Keratinocyte (primary cell): Measurements from ENCODE around the gene C3orf20. TPM values are rescaled to one million over a fixed set of nuclear protein-coding genes. Genes with fewer than 3 reads are reported as not detected.

Experiments
- DNase-seq: peaks from one replicate; pipeline ENCODE4 v3.0.0-alpha.2; 2011; ENCODE audit warnings: low read depth, missing footprints, low spot score
- FAIRE-seq: peaks from 2 replicates; lab custom pipeline; 2011; peaks lifted over from hg19 to GRCh38; lab: Jason Lieb, UNC
- H2AFZ ChIP-seq: 2 replicates; pipeline ENCODE4 v1.6.0; 2012; ENCODE audit warnings: low read length, control low read depth, inconsistent platforms; ENCODE audit not compliant: control insufficient read depth
- H3K27ac ChIP-seq: 2 replicates; pipeline ENCODE4 v1.5.1; 2011; ENCODE audit warnings: low read length; ENCODE audit not compliant: control insufficient read depth, insufficient read depth
- H3K27me3 ChIP-seq: 3 replicates; pipeline ENCODE4 v1.6.0; 2011; ENCODE audit warnings: low read length; ENCODE audit not compliant: control insufficient read depth, insufficient read depth; ENCODE audit errors: extremely low read depth
- H3K36me3 ChIP-seq, 2 experiments: 2 replicates in 1 of 2; 3 replicates in 1 of 2; pipeline ENCODE4 v1.5.1; 2011; ENCODE audit warnings: low read length in 2 of 2, mild to moderate bottlenecking in 1 of 2; ENCODE audit not compliant: control insufficient read depth in 2 of 2, insufficient read depth in 2 of 2; ENCODE audit errors: extremely low read depth in 1 of 2
- H3K4me1 ChIP-seq: 3 replicates; pipeline ENCODE4 v1.5.1; 2011; ENCODE audit warnings: low read length; ENCODE audit not compliant: control insufficient read depth, insufficient read depth; ENCODE audit errors: extremely low read depth
- H3K4me2 ChIP-seq: 3 replicates; pipeline ENCODE4 v1.6.0; 2011; ENCODE audit warnings: low read depth, low read length; ENCODE audit not compliant: control insufficient read depth, insufficient read depth; ENCODE audit errors: extremely low read depth
- H3K4me3 ChIP-seq, 3 experiments: fragments of 200-600 bp in 1 of 3; sonication (generic) in 1 of 3; 2 replicates in 2 of 3; 3 replicates in 1 of 3; pipeline ENCODE4 v1.5.1; 2011 to 2016; ENCODE audit warnings: low read length in 3 of 3, mild to moderate bottlenecking in 3 of 3, control low read depth in 2 of 3, inconsistent platforms in 1 of 3, low read depth in 1 of 3, mixed read lengths in 1 of 3, mixed run types in 1 of 3, moderate library complexity in 1 of 3; ENCODE audit not compliant: control insufficient read depth in 2 of 3, insufficient read depth in 2 of 3; ENCODE audit errors: extremely low read depth in 1 of 3
- H3K79me2 ChIP-seq: 2 replicates; pipeline ENCODE4 v1.6.0; 2012; ENCODE audit warnings: low read length; ENCODE audit not compliant: control insufficient read depth, insufficient read depth
- H3K9ac ChIP-seq: 3 replicates; pipeline ENCODE4 v1.6.0; 2011; ENCODE audit warnings: low read length; ENCODE audit not compliant: control insufficient read depth, insufficient read depth; ENCODE audit errors: extremely low read depth
- H3K9me1 ChIP-seq: 3 replicates; pipeline ENCODE4 v1.6.0; 2011; ENCODE audit warnings: low read length; ENCODE audit not compliant: control insufficient read depth, insufficient read depth; ENCODE audit errors: extremely low read depth
- H3K9me3 ChIP-seq: 2 replicates; pipeline ENCODE4 v1.5.1; 2012; ENCODE audit warnings: low read depth, low read length; ENCODE audit not compliant: control insufficient read depth
- H4K20me1 ChIP-seq: 3 replicates; pipeline ENCODE4 v1.6.0; 2011; ENCODE audit warnings: low read length; ENCODE audit not compliant: control insufficient read depth, insufficient read depth; ENCODE audit errors: extremely low read depth
- CTCF ChIP-seq, 3 experiments: IDR thresholded peaks in 1 of 3; conservative IDR thresholded peaks in 1 of 3; optimal IDR thresholded peaks in 1 of 3; 2 replicates in 2 of 3; 3 replicates in 1 of 3; pipeline versions ENCODE3 to v1.5.1; 2011; ENCODE audit warnings: low read length in 3 of 3, mild to moderate bottlenecking in 3 of 3, moderate library complexity in 2 of 3, control low read depth in 1 of 3, inconsistent platforms in 1 of 3; ENCODE audit not compliant: insufficient read depth in 2 of 3; ENCODE audit errors: extremely low read depth in 1 of 3
- EZH2 ChIP-seq: IDR thresholded peaks from one replicate; pipeline ENCODE4 v1.6.1; 2012; ENCODE audit warnings: inconsistent platforms, mild to moderate bottlenecking, low read length, moderate library complexity
- dilution Hi-C: fragments of 300-500 bp; cut with MboI; formaldehyde crosslinking; loops from one replicate; pipeline ENCODE4 v1.7.0; 2020; ENCODE audit warnings: low sequenced_read_pairs; ENCODE audit not compliant: extremely low pct_ligation_motif_present
- polyA plus RNA-seq, 5 experiments: library from polyadenylated mRNA; depleted of rRNA in 3 of 5; stranded (reverse) in 3 of 5; stranded (forward) in 1 of 5; unstranded in 1 of 5; fragments of >200 nt; gene quantifications; 1 replicate in 1 of 5; 2 replicates in 3 of 5; 3 replicates in 1 of 5; pipeline versions ENCODE4 v1.2.1 to v1.2.3, GENCODE V29; 2011 to 2012; ENCODE audit warnings: missing spikeins in 2 of 5, low read depth in 1 of 5, low replicate concordance in 1 of 5

Gene C3orf20
- polyA plus RNA-seq, 1 donor (not counting 4 experiments of a cell fraction or from before 2014, with no cell fraction given): not detected

GRCh38 chr3:14630404-14631100, 44.4 kb upstream of the C3orf20 start:
- dilution Hi-C loops: no loop called here
- no peak for FAIRE-seq
- H2AFZ ChIP-seq: no peak overlapping the region
- no peak overlapping the region for H3K4me3 ChIP-seq
- no peaks in the 10 kb centered on the region for H3K9me3 ChIP-seq
- no peaks in the 10 kb centered on the region for H3K27me3 ChIP-seq
- no peak for DNase-seq
- TF ChIP-seq EZH2 (no peak), CTCF (optimal IDR thresholded peaks at IDR 0.05 in 1 of 3, IDR thresholded peaks at IDR 0.05 in 1 of 3, conservative IDR thresholded peaks at IDR 0.05 in 1 of 3; ENCODE audit: extremely low read depth in 1 of 3, insufficient read depth in 2 of 3, low read length in 3 of 3) (no peak)
- H3K9ac ChIP-seq: no peak overlapping the region
- no peaks in the 10 kb centered on the region for H4K20me1 ChIP-seq
- no peaks in the 10 kb centered on the region for H3K79me2 ChIP-seq
- no peaks in the 10 kb centered on the region for H3K9me1 ChIP-seq
- H3K4me1 ChIP-seq: peaks cover 14% of the 10 kb centered on the region
- H3K4me2 ChIP-seq: no peak overlapping the region
- H3K27ac ChIP-seq: no peak overlapping the region
- H3K36me3 ChIP-seq: no peaks in the 10 kb centered on the region

- no peak for TF ChIP-seq EZH2
- no peak for TF ChIP-seq CTCF (optimal IDR thresholded peaks at IDR 0.05 in 1 of 3, IDR thresholded peaks at IDR 0.05 in 1 of 3, conservative IDR thresholded peaks at IDR 0.05 in 1 of 3; ENCODE audit: extremely low read depth in 1 of 3, insufficient read depth in 2 of 3, low read length in 3 of 3)
- H3K9me1 ChIP-seq: no peaks in the 10 kb centered on the region
- no peak overlapping the region for H2AFZ ChIP-seq
- no peak overlapping the region for H3K4me3 ChIP-seq
- dilution Hi-C loops: no loop called here
- no peaks in the 10 kb centered on the region for H3K36me3 ChIP-seq
- H3K4me2 ChIP-seq: no peak overlapping the region
- H3K4me1 ChIP-seq: peaks cover 14% of the 10 kb centered on the region
- DNase-seq: no peak
- H4K20me1 ChIP-seq: no peaks in the 10 kb centered on the region
- no peaks in the 10 kb centered on the region for H3K9me3 ChIP-seq
- H3K27ac ChIP-seq: no peak overlapping the region
- H3K27me3 ChIP-seq: no peaks in the 10 kb centered on the region
- no peak for FAIRE-seq
- no peak overlapping the region for H3K9ac ChIP-seq
- H3K79me2 ChIP-seq: no peaks in the 10 kb centered on the region
Measured at GRCh38 chr3:14631101-14631497, 43.8 kb upstream of the C3orf20 start.
